ENCODE measurements around the gene ZFYVE16. TPM values are rescaled to one million over a fixed set of nuclear protein-coding genes. Genes with fewer than 3 reads are reported as not detected.

Gene ZFYVE16
- total RNA-seq, 1 experiment from 2014 or later: 65.7 TPM

DNA sequence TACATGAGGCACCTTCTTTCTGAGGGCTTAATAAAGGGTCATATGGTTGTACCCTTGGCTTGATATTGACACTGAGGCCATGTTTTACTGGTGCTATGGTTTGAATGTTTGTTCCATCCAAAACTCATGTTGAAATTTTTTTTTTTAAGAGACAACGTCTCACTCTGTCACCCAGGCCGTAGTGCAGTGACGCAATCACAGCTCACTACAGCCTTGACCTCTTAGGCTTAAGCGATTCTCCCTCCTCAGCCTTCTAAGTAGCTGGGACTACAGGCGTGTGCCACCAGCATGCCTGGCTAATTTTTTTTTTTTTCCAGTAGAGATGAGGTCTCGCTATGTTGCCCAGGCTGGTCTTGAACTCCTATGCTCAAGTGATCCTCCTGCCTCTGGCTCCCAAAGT is 101.0 kb downstream of the ZFYVE16 start:
- DNase-seq (ENCODE audit: low spot score): no peak
- H3K36me3 ChIP-seq (ENCODE audit: insufficient read depth, low read length, poor library complexity, severe bottlenecking): no peaks in the 10 kb centered on the region
- ChIA-PET POLR2A (ENCODE audit: low non-redundant PET) (no interaction called here), CTCF (no interaction called here)
- H3K9me3 ChIP-seq (ENCODE audit: low read depth, low read length, poor library complexity, severe bottlenecking): no peaks in the 10 kb centered on the region
- no peak overlapping the region for H3K27ac ChIP-seq (ENCODE audit: low read depth, low read length, poor library complexity, severe bottlenecking)
- intact Hi-C loops (cut with micrococcal nuclease; ENCODE audit: unreplicated experiment): no loop called here
- no peak overlapping the region for H3K4me3 ChIP-seq (ENCODE audit: low read depth, low read length, poor library complexity, severe bottlenecking)
- no peak for TF ChIP-seq EZH2 (IDR thresholded peaks at IDR 0.05; ENCODE audit: borderline replicate concordance, low read depth, low read length, poor library complexity, severe bottlenecking)
- TF ChIP-seq CTCF (conservative IDR thresholded peaks at IDR 0.05; ENCODE audit: low read depth, low read length): no peak
- no peaks in the 10 kb centered on the region for H3K4me1 ChIP-seq (ENCODE audit: insufficient read depth, low read length, poor library complexity, severe bottlenecking)
- BruUV-seq (replicated peaks): no TSS peak
- H3K27me3 ChIP-seq (replicated peaks; ENCODE audit: insufficient read depth, low read depth, low read length, poor library complexity): no peaks in the 10 kb centered on the region

- Histone ChIP-seq H3K9me3 (ENCODE audit: low read depth, low read length, poor library complexity, severe bottlenecking) (no peaks in the 10 kb centered on the region), H3K27me3 (replicated peaks; ENCODE audit: insufficient read depth, low read depth, low read length, poor library complexity) (no peaks in the 10 kb centered on the region), H3K4me3 (ENCODE audit: low read depth, low read length, poor library complexity, severe bottlenecking) (no peak overlapping the region), H3K27ac (ENCODE audit: low read depth, low read length, poor library complexity, severe bottlenecking) (no peak overlapping the region), H3K4me1 (ENCODE audit: insufficient read depth, low read length, poor library complexity, severe bottlenecking) (no peaks in the 10 kb centered on the region), H3K36me3 (ENCODE audit: insufficient read depth, low read length, poor library complexity, severe bottlenecking) (no peaks in the 10 kb centered on the region)
- POLR2A ChIA-PET (ENCODE audit: low non-redundant PET): no interaction called here
- CTCF ChIA-PET: no interaction called here
- intact Hi-C loops (cut with micrococcal nuclease; ENCODE audit: unreplicated experiment): no loop called here
- TF ChIP-seq EZH2 (IDR thresholded peaks at IDR 0.05; ENCODE audit: borderline replicate concordance, low read depth, low read length, poor library complexity, severe bottlenecking) (no peak), CTCF (conservative IDR thresholded peaks at IDR 0.05; ENCODE audit: low read depth, low read length) (no peak)
- BruUV-seq (replicated peaks): no TSS peak
- DNase-seq (ENCODE audit: low spot score): no peak
These were observed 101.5 kb downstream of the ZFYVE16 start for GRCh38 chr5:80509362-80509761.

- intact Hi-C loops (cut with micrococcal nuclease; ENCODE audit: unreplicated experiment): no loop called here
- Histone ChIP-seq H3K4me3 (ENCODE audit: low read depth, low read length, poor library complexity, severe bottlenecking) (no peak overlapping the region), H3K4me1 (ENCODE audit: insufficient read depth, low read length, poor library complexity, severe bottlenecking) (no peaks in the 10 kb centered on the region), H3K27me3 (replicated peaks; ENCODE audit: insufficient read depth, low read depth, low read length, poor library complexity) (no peaks in the 10 kb centered on the region), H3K27ac (ENCODE audit: low read depth, low read length, poor library complexity, severe bottlenecking) (no peak overlapping the region), H3K36me3 (ENCODE audit: insufficient read depth, low read length, poor library complexity, severe bottlenecking) (no peaks in the 10 kb centered on the region), H3K9me3 (ENCODE audit: low read depth, low read length, poor library complexity, severe bottlenecking) (no peaks in the 10 kb centered on the region)
- ChIA-PET POLR2A (ENCODE audit: low non-redundant PET) (no interaction called here), CTCF (no interaction called here)
- no TSS peak for BruUV-seq (replicated peaks)
- peak; percentile 9 for DNase-seq (ENCODE audit: low spot score)
- TF ChIP-seq CTCF (conservative IDR thresholded peaks at IDR 0.05; ENCODE audit: low read depth, low read length): no peak
- TF ChIP-seq EZH2 (IDR thresholded peaks at IDR 0.05; ENCODE audit: borderline replicate concordance, low read depth, low read length, poor library complexity, severe bottlenecking): no peak
These were observed 109.0 kb downstream of the ZFYVE16 start for GRCh38 chr5:80516826-80517225.

Other genes starting within 250 kb of the ZFYVE16 start
- 20.6 and 21.0 TPM in 2 replicates for gene SERINC5, start 152.0 kb upstream of the ZFYVE16 start, total RNA-seq (2021)
- gene SPZ1, start 88.1 kb upstream of the ZFYVE16 start, total RNA-seq (2021): not detected in 2 replicates
- gene FAM151B, start 80.0 kb downstream of the ZFYVE16 start, total RNA-seq (2021): 4.0 and 4.3 TPM in 2 replicates
- not detected in 2 replicates for gene ANKRD34B, start 162.2 kb downstream of the ZFYVE16 start, total RNA-seq (2021)
- 16.2 and 18.4 TPM in 2 replicates for gene MSH3, start 246.6 kb downstream of the ZFYVE16 start, total RNA-seq (2021)
- gene DHFR, start 246.9 kb downstream of the ZFYVE16 start, total RNA-seq (2021): 125 and 126 TPM in 2 replicates